ENCODE measurements around the gene COA1.
"Not testable (repeated sequence)": the region's sequence is repeated elsewhere in the genome, so short reads cannot be mapped to it uniquely, and the experiment has no call there.

COA1 gene

DNA sequence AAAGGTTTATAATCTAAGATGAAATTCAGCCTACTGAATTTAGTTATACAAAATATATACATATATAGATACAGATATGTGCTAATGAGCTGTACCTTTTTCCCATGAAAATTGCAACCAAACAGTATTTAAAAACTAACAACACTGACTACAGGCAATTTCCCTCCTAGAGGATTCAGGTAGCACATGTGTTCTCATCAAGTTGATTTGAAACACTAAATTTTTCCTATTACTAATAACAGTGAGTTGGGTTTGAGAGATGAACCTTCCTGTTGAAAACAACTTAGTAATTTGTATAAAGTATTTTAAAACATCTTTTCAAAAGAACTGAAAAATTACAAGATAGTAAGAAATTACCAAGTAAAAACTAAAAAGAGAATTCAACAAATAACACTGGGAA, 51.5 kb downstream of the COA1 start:
- H3K4me3 ChIP-seq (replicated peaks; ENCODE audit: insufficient read depth, low read length) = no peak overlapping the region
- TF ChIP-seq REST (IDR thresholded peaks at IDR 0.05; ENCODE audit: insufficient replicate concordance, low read depth) (no peak), POLR2AphosphoS5 (IDR thresholded peaks at IDR 0.05; ENCODE audit: low read depth) (no peak), CTCF (IDR thresholded peaks at IDR 0.05; ENCODE audit: insufficient read depth, low read length) (no peak), SPI1 (IDR thresholded peaks at IDR 0.05; ENCODE audit: borderline replicate concordance, low read depth) (no peak), GABPA (IDR thresholded peaks at IDR 0.05; ENCODE audit: low read depth) (no peak)
- H3K27me3 ChIP-seq (ENCODE audit: insufficient read depth, poor library complexity, severe bottlenecking) = no peaks in the 10 kb centered on the region
- H3K27ac ChIP-seq (replicated peaks) = no peak overlapping the region
- no peak for DNase-seq (ENCODE audit: low read depth in 1 of 2, low spot score in 1 of 2)

DNA sequence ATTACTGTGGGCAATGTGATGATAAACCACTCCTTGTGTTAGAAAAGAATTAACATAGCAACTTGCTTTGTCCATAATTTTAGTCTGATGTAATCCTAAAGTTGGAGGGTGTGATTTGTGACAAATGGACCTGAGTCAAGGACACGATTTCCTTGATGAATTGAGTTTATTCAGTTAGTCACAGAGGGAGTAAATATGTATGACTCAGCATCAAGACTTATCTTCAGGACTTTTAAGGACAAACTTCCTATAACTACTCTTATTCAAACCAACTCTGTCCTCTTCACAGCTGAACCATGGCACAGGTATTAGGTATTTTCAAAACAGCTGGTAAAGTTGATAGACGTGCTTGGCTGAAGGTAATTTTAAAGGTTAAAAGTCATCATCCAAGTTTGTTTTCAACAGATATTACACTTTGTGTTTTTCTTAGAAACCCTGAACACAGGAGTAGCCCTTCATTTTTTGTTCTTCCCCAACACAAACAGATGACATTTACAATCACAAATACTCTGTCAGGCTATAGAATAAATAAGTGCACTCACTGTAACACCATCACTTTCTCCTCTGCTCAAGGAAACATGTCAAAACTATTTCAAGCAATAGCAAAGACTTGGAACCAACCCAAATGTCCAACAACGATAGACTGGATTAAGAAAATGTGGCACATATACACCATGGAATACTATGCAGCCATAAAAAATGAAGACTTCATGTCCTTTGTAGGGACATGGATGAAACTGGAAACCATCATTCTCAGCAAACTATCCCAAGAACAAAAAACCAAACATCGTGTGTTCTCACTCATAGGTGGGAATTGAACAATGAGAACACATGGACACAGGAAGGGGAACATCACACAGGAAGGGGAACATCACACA, 54.5 kb downstream of the COA1 start:
- no peak overlapping the region for H3K27ac ChIP-seq (replicated peaks)

GRCh38 chr7:43673243-43673976, 55.9 kb downstream of the COA1 start:
- H3K4me3 ChIP-seq (replicated peaks; ENCODE audit: insufficient read depth, low read length); H3K27ac ChIP-seq (replicated peaks); DNase-seq (ENCODE audit: low read depth in 1 of 2, low spot score in 1 of 2); H3K27me3 ChIP-seq (ENCODE audit: insufficient read depth, poor library complexity, severe bottlenecking): not testable (repeated sequence)

More for the DNA sequence above, 54.5 kb downstream of the COA1 start:
- H3K4me3 ChIP-seq (replicated peaks; ENCODE audit: insufficient read depth, low read length) = no peak overlapping the region
- no peaks in the 10 kb centered on the region for H3K27me3 ChIP-seq (ENCODE audit: insufficient read depth, poor library complexity, severe bottlenecking)
- TF ChIP-seq GABPA (IDR thresholded peaks at IDR 0.05; ENCODE audit: low read depth) (no peak), POLR2AphosphoS5 (IDR thresholded peaks at IDR 0.05; ENCODE audit: low read depth) (no peak), REST (IDR thresholded peaks at IDR 0.05; ENCODE audit: insufficient replicate concordance, low read depth) (no peak), CTCF (IDR thresholded peaks at IDR 0.05; ENCODE audit: insufficient read depth, low read length) (no peak), SPI1 (IDR thresholded peaks at IDR 0.05; ENCODE audit: borderline replicate concordance, low read depth) (no peak)
- DNase-seq (ENCODE audit: low read depth in 1 of 2, low spot score in 1 of 2) = no peak

GRCh38 chr7:43671521-43671920, 57.8 kb downstream of the COA1 start:
- H3K27ac ChIP-seq (replicated peaks) = no peak overlapping the region
- TF ChIP-seq CTCF (IDR thresholded peaks at IDR 0.05; ENCODE audit: insufficient read depth, low read length) (no peak), SPI1 (IDR thresholded peaks at IDR 0.05; ENCODE audit: borderline replicate concordance, low read depth) (no peak), POLR2AphosphoS5 (IDR thresholded peaks at IDR 0.05; ENCODE audit: low read depth) (no peak), REST (IDR thresholded peaks at IDR 0.05; ENCODE audit: insufficient replicate concordance, low read depth) (no peak), GABPA (IDR thresholded peaks at IDR 0.05; ENCODE audit: low read depth) (no peak)
- no peaks in the 10 kb centered on the region for H3K27me3 ChIP-seq (ENCODE audit: insufficient read depth, poor library complexity, severe bottlenecking)
- DNase-seq (ENCODE audit: low read depth in 1 of 2, low spot score in 1 of 2) = no peak
- H3K4me3 ChIP-seq (replicated peaks; ENCODE audit: insufficient read depth, low read length) = no peak overlapping the region
